ENCODE measurements around the gene KCNIP4. TPM values are rescaled to one million over a fixed set of nuclear protein-coding genes. Genes with fewer than 3 reads are reported as not detected.
A peak's percentile ranks its signal among the peaks of the same experiment; 100 is the strongest.

KCNIP4 gene
- total RNA-seq, 1 donor, result not detected

GRCh38 chr4:21856754-21857153 is 91.8 kb downstream of the KCNIP4 start:
- DNase-seq (ENCODE audit: low read depth in 2 of 3, low spot score in 2 of 3), result no peak

- no peak for DNase-seq (ENCODE audit: low read depth in 2 of 3, low spot score in 2 of 3)
Measured at GRCh38 chr4:21856301-21856700, 92.3 kb downstream of the KCNIP4 start.

- no peak for DNase-seq (ENCODE audit: low read depth in 2 of 3, low spot score in 2 of 3)
Measured at GRCh38 chr4:21849077-21849476, 99.5 kb downstream of the KCNIP4 start.

- no peak for DNase-seq (ENCODE audit: low read depth in 2 of 3, low spot score in 2 of 3)
Measured at GRCh38 chr4:21848021-21848420, 100.6 kb downstream of the KCNIP4 start.

GRCh38 chr4:21845663-21846062 is 102.9 kb downstream of the KCNIP4 start:
- no peak for DNase-seq (ENCODE audit: low read depth in 2 of 3, low spot score in 2 of 3)

- no peak for DNase-seq (ENCODE audit: low read depth in 2 of 3, low spot score in 2 of 3)
Measured at GRCh38 chr4:21835712-21836111, 112.9 kb downstream of the KCNIP4 start.

GRCh38 chr4:21830272-21830671 is 118.3 kb downstream of the KCNIP4 start:
- DNase-seq (ENCODE audit: low read depth in 2 of 3, low spot score in 2 of 3), result no peak

GRCh38 chr4:21827575-21827974 is 121.0 kb downstream of the KCNIP4 start:
- no peak for DNase-seq (ENCODE audit: low read depth in 2 of 3, low spot score in 2 of 3)

GRCh38 chr4:21826071-21826470 is 122.5 kb downstream of the KCNIP4 start:
- DNase-seq (ENCODE audit: low read depth in 2 of 3, low spot score in 2 of 3), result no peak

- DNase-seq (ENCODE audit: low read depth in 2 of 3, low spot score in 2 of 3), result no peak
Measured at GRCh38 chr4:21819086-21819485, 129.5 kb downstream of the KCNIP4 start.

GRCh38 chr4:21815651-21816377 is 132.8 kb downstream of the KCNIP4 start:
- no peak for DNase-seq (ENCODE audit: low read depth in 2 of 3, low spot score in 2 of 3)

- no peak for DNase-seq (ENCODE audit: low read depth in 2 of 3, low spot score in 2 of 3)
Measured at GRCh38 chr4:21811565-21811964, 137.0 kb downstream of the KCNIP4 start.

- DNase-seq (ENCODE audit: low read depth in 2 of 3, low spot score in 2 of 3), result no peak
Measured at GRCh38 chr4:21806991-21807390, 141.6 kb downstream of the KCNIP4 start.

GRCh38 chr4:21802406-21802805 is 146.2 kb downstream of the KCNIP4 start:
- DNase-seq (ENCODE audit: low read depth in 2 of 3, low spot score in 2 of 3), result no peak

GRCh38 chr4:21801661-21802385 is 146.7 kb downstream of the KCNIP4 start:
- DNase-seq (ENCODE audit: low read depth in 2 of 3, low spot score in 2 of 3), result no peak

GRCh38 chr4:21795091-21795490 is 153.5 kb downstream of the KCNIP4 start:
- no peak for DNase-seq (ENCODE audit: low read depth in 2 of 3, low spot score in 2 of 3)

- DNase-seq (ENCODE audit: low read depth in 2 of 3, low spot score in 2 of 3), result no peak
Measured at GRCh38 chr4:21792736-21793135, 155.8 kb downstream of the KCNIP4 start.

GRCh38 chr4:21790438-21791029 is 158.0 kb downstream of the KCNIP4 start:
- DNase-seq (ENCODE audit: low read depth in 2 of 3, low spot score in 2 of 3), result peak in 1 of 3 donors; percentile 62

- DNase-seq (ENCODE audit: low read depth in 2 of 3, low spot score in 2 of 3), result no peak
Measured at GRCh38 chr4:21780148-21780547, 168.4 kb downstream of the KCNIP4 start.

- DNase-seq (ENCODE audit: low read depth in 2 of 3, low spot score in 2 of 3), result peak in 1 of 3 donors; percentile 18
Measured at GRCh38 chr4:21778702-21779101, 169.9 kb downstream of the KCNIP4 start.

- DNase-seq (ENCODE audit: low read depth in 2 of 3, low spot score in 2 of 3), result no peak
Measured at GRCh38 chr4:21775703-21776102, 172.9 kb downstream of the KCNIP4 start.
